Endodermal cell (in vitro differentiated cells): ENCODE measurements around the gene OCSTAMP. TPM values are rescaled to one million over a fixed set of nuclear protein-coding genes. Genes with fewer than 3 reads are reported as not detected.

Experiments
- DNase-seq: peaks from one replicate; pipeline ENCODE4 v3.0.0-alpha.2; 2017
- H3K27ac ChIP-seq: 2 replicates; pipeline ENCODE4 v1.5.1; 2013; ENCODE audit warnings: mild to moderate bottlenecking, low read depth, low read length, moderate library complexity
- H3K27me3 ChIP-seq: 2 replicates; pipeline ENCODE4 v1.6.1; 2013; ENCODE audit warnings: mild to moderate bottlenecking, low read length, moderate library complexity; ENCODE audit not compliant: insufficient read depth, control insufficient read depth, poor library complexity, severe bottlenecking
- H3K36me3 ChIP-seq: 2 replicates; pipeline ENCODE4 v1.7.0; 2013; ENCODE audit warnings: mild to moderate bottlenecking, low read length, moderate library complexity; ENCODE audit not compliant: control insufficient read depth, insufficient read depth
- H3K4me1 ChIP-seq: one replicate; pipeline ENCODE4 v1.7.0; 2013; ENCODE audit warnings: low read length; ENCODE audit not compliant: control insufficient read depth, insufficient read depth
- H3K4me3 ChIP-seq: 2 replicates; pipeline ENCODE4 v1.5.1; 2013; ENCODE audit warnings: mild to moderate bottlenecking, low read length, moderate library complexity
- H3K9ac ChIP-seq: 2 replicates; pipeline ENCODE4 v1.6.1; 2013; ENCODE audit warnings: mild to moderate bottlenecking, low read length, moderate library complexity; ENCODE audit not compliant: poor library complexity, severe bottlenecking; ENCODE audit errors: extremely low read depth
- H3K9me3 ChIP-seq: 2 replicates; pipeline ENCODE4 v1.6.1; 2013; ENCODE audit warnings: mild to moderate bottlenecking, low read length, moderate library complexity; ENCODE audit not compliant: control insufficient read depth
- H3K27ac Mint-ChIP-seq: 2 replicates; pipeline ENCODE4 v1.8.0; 2020; ENCODE audit warnings: mixed read lengths
- H3K27me3 Mint-ChIP-seq: 2 replicates; pipeline ENCODE4 v1.8.0; 2021; ENCODE audit warnings: mild to moderate bottlenecking, mixed read lengths; ENCODE audit not compliant: insufficient read depth
- H3K36me3 Mint-ChIP-seq: 2 replicates; pipeline ENCODE4 v1.8.0; 2020; ENCODE audit warnings: low read depth, mixed read lengths
- H3K4me1 Mint-ChIP-seq: 2 replicates; pipeline ENCODE4 v1.8.0; 2020; ENCODE audit warnings: mixed read lengths
- H3K4me3 Mint-ChIP-seq: 2 replicates; pipeline ENCODE4 v1.8.0; 2020; ENCODE audit warnings: mild to moderate bottlenecking, moderate library complexity, mixed read lengths
- H3K9me3 Mint-ChIP-seq: 2 replicates; pipeline ENCODE4 v1.8.0; 2020; ENCODE audit warnings: mild to moderate bottlenecking, mixed read lengths
- WGBS, 2 experiments: methylation state at CpG; one replicate each; pipeline versions ENCODE4 v1.1.5 to v1.1.7; 2013; ENCODE audit warnings: missing lambda C conversion rate in 2 of 2, mixed read lengths in 1 of 2; ENCODE audit not compliant: insufficient coverage in 1 of 2, insufficient read length in 1 of 2; 5-methylcytosine and 5-hydroxymethylcytosine counted together
- total RNA-seq, 2 donors: library from RNA; stranded (reverse); fragmentation: NEBNext Ultra II Directional in 1 of 2; extraction: Animal tissue kit (Norgen Biotek cat#: 25700) in 1 of 2; gene quantifications; 2 replicates in 1 of 2; 3 replicates in 1 of 2; pipeline ENCODE4 v1.2.1, GENCODE V29; 2021
- TF ChIP-seq, protein P1 (sequence below): fragments of 200-600 bp; sonication (generic); conservative IDR thresholded peaks from 2 replicates; pipeline ENCODE4 v1.5.0; 2021; ENCODE audit warnings: antibody characterized with exemption, mild to moderate bottlenecking

OCSTAMP gene
- total RNA-seq, 2 donors from 2014 or later: not detected

DNA sequence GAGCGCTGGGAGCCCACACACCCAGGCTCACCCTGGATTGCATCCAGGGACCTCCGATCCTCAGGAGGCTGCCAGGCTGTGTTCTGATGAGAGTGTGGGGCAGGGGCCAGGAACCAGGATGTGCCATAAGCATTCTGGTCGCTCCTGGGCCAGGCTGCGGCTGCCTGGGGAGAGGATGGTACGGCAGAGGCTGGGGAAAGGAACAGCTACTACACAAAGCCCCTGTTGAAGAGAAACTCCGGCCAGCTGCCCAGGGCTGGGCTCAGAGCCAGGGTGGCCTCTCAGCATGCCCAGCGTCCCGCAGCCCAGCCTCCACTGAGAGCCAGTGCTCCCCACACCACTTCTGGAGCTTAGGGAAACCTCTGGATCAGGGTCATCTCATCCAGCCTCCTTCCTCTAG, 21.7 kb upstream of the OCSTAMP start:
- Histone ChIP-seq H3K27me3 (no peaks in the 10 kb centered on the region), H3K4me1 (no peaks in the 10 kb centered on the region), H3K36me3 (no peaks in the 10 kb centered on the region), H3K27ac (no peak overlapping the region), H3K9me3 (no peaks in the 10 kb centered on the region), H3K9ac (no peak overlapping the region), H3K4me3 (no peak overlapping the region)
- Mint-ChIP-seq H3K4me1 (peaks cover 6% of the 10 kb centered on the region), H3K27me3 (no peaks in the 10 kb centered on the region), H3K36me3 (peaks cover 11% of the 10 kb centered on the region), H3K9me3 (no peaks in the 10 kb centered on the region), H3K4me3 (no peak overlapping the region), H3K27ac (no peak overlapping the region)
- WGBS, 2 experiments: 96 to 100% methylated on average over 4 to 8 of the region's 8 CpGs
- TF ChIP-seq, protein P1, sequence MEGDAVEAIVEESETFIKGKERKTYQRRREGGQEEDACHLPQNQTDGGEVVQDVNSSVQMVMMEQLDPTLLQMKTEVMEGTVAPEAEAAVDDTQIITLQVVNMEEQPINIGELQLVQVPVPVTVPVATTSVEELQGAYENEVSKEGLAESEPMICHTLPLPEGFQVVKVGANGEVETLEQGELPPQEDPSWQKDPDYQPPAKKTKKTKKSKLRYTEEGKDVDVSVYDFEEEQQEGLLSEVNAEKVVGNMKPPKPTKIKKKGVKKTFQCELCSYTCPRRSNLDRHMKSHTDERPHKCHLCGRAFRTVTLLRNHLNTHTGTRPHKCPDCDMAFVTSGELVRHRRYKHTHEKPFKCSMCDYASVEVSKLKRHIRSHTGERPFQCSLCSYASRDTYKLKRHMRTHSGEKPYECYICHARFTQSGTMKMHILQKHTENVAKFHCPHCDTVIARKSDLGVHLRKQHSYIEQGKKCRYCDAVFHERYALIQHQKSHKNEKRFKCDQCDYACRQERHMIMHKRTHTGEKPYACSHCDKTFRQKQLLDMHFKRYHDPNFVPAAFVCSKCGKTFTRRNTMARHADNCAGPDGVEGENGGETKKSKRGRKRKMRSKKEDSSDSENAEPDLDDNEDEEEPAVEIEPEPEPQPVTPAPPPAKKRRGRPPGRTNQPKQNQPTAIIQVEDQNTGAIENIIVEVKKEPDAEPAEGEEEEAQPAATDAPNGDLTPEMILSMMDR: no peak
- DNase-seq: no peak

DNA sequence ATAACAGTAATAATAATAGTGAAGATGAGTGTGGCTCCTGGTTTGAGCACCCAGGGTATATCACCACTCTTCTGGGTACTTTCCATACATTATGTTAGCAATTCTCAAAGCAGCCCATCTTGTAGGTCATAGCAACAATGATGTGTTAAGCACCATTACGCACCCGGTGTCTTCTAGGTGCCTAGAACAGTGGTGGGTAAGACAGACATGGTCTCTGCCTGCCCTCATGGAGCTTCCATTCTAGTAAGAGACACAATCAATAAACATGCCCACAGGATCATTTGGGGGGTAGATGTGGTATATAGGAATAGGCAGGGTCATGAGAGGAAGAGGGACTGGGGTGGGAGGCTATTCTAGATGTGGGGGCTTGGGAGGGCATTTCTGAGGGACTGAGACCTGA, 21.0 kb upstream of the OCSTAMP start:
- Histone ChIP-seq H3K36me3 (no peaks in the 10 kb centered on the region), H3K9ac (no peak overlapping the region), H3K27me3 (no peaks in the 10 kb centered on the region), H3K4me3 (no peak overlapping the region), H3K9me3 (no peaks in the 10 kb centered on the region), H3K4me1 (no peaks in the 10 kb centered on the region), H3K27ac (no peak overlapping the region)
- 90 to 100% methylated on average over 2 of the region's 2 CpGs for WGBS, 2 experiments
- peaks cover 6% of the 10 kb centered on the region for H3K4me1 Mint-ChIP-seq
- H3K4me3 Mint-ChIP-seq: no peak overlapping the region
- peaks cover 11% of the 10 kb centered on the region for H3K36me3 Mint-ChIP-seq
- DNase-seq: no peak
- H3K27me3 Mint-ChIP-seq: no peaks in the 10 kb centered on the region
- TF ChIP-seq, protein P1: no peak
- no peaks in the 10 kb centered on the region for H3K9me3 Mint-ChIP-seq
- H3K27ac Mint-ChIP-seq: no peak overlapping the region

DNA sequence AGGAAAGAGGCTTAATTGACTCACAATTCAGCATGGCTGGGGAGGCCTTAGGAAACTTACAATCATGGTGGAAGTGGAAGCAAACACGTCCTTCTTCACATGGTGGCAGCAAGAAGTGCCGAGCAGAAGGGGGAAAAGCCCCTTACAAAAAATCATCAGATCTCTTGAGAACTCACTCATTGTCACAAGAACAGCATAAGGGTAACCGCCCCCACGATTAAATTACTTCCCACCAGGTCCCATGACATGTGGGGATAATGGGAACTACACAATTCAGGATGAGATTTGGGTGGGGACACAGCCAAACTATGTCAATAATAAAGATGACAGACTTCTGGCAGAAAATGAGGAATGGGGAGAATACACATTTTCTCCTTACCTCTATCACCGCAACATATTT, 20.5 kb upstream of the OCSTAMP start:
- H3K9me3 Mint-ChIP-seq: no peaks in the 10 kb centered on the region
- H3K9ac ChIP-seq: no peak overlapping the region
- no peaks in the 10 kb centered on the region for H3K4me1 ChIP-seq
- no peak overlapping the region for H3K4me3 Mint-ChIP-seq
- DNase-seq: no peak
- no peak overlapping the region for H3K27ac Mint-ChIP-seq
- peaks cover 11% of the 10 kb centered on the region for H3K36me3 Mint-ChIP-seq
- H3K4me1 Mint-ChIP-seq: peaks cover 2% of the 10 kb centered on the region
- 61 to 75% methylated on average over 4 of the region's 5 CpGs for WGBS, 2 experiments
- H3K4me3 ChIP-seq: no peak overlapping the region
- TF ChIP-seq, protein P1: no peak
- H3K27ac ChIP-seq: no peak overlapping the region
- H3K36me3 ChIP-seq: no peaks in the 10 kb centered on the region
- H3K27me3 ChIP-seq: no peaks in the 10 kb centered on the region
- no peaks in the 10 kb centered on the region for H3K27me3 Mint-ChIP-seq
- H3K9me3 ChIP-seq: no peaks in the 10 kb centered on the region
